AG10803 (cell line): ENCODE data around the gene CCDC107.

ENCODE experiments used
- DNase-seq: peaks from one replicate; pipeline ENCODE4 v3.0.0; 2010; ENCODE audit warnings: low read depth
- H3K4me3 ChIP-seq: 2 replicates; pipeline ENCODE4 v1.5.1; 2011; ENCODE audit warnings: mild to moderate bottlenecking, low read length, control low read depth
- CTCF ChIP-seq: conservative IDR thresholded peaks from 2 replicates; pipeline ENCODE4 v1.5.1; 2011; ENCODE audit warnings: mild to moderate bottlenecking, low read length, control low read depth, inconsistent platforms

CCDC107 gene

GRCh38 chr9:35710818-35711500 is 52.9 kb downstream of the CCDC107 start:
- no peak for DNase-seq
- TF ChIP-seq CTCF = no peak
- H3K4me3 ChIP-seq = no peak overlapping the region
